ENCODE data around the gene ATP7A.

The ATP7A gene

DNA sequence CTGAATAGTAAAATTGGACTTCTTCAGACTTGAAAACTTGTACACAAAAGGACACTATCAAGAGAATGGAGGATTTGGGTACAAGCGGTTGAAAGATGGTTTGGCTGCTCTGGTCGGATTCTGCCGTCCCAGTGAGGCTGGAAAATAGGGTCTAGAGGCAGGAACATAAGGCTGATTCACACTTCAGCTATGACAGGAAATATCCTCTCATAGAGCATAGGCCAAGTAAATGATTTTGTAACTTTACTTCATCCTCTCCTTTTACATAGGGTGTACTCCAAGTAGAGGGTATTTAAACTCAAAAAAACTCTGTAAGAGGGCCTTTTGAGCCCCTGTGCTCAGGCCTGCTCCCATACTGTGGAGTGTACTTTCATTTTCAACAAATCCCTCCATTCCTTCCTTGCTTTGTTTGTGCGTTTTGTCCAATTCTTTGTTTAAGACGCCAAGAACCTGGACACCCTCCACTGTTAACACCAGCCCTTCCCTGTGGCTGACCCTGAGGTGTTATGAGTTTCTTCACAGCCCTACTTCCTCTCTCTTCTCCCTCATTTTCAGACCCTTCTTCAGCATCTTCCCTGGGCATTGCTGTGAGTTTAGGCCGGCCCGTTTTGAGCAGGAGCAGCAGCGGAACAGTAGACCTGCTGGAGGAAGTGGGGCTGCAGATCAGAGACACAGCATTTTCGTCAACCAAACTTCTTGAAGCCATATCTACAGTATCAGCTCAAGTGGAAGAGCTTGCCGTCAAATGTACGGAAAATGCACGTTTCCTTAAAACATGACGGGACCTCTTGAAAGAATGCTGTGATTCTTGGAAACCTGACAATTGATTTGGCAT is 51.8 kb downstream of the ATP7A start:
- H3K4me3 ChIP-seq (ENCODE audit: low read length): no peak overlapping the region
- no peak for TF ChIP-seq ZNF274 (IDR thresholded peaks at IDR 0.05; ENCODE audit: low read depth, low read length)

DNA sequence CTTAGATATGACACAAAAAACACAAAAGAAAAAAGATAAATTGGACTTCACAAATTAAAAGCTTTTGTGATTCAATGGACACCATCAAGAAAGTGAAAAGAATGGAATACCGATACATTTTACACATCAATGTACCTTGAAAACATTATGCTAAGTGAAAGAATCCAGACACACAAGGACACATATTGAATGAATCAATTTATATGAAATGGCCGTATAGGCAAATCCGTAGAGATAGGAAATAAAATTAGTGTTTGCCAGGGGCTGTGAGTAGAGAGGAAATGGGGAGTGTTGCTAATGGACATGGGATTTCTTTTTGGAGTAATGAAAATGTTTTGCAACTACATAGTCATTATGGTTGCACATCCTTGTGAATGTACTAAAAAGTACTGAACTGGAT is 55.9 kb downstream of the ATP7A start:
- H3K4me3 ChIP-seq (ENCODE audit: low read length): no peak overlapping the region
- no peak for TF ChIP-seq ZNF274 (IDR thresholded peaks at IDR 0.05; ENCODE audit: low read depth, low read length)

- no peak for TF ChIP-seq ZNF274 (IDR thresholded peaks at IDR 0.05; ENCODE audit: low read depth, low read length)
- H3K4me3 ChIP-seq (ENCODE audit: low read length): no peak overlapping the region
Measured at GRCh38 chrX:77967631-77968030, 57.1 kb downstream of the ATP7A start.

- no peak for TF ChIP-seq ZNF274 (IDR thresholded peaks at IDR 0.05; ENCODE audit: low read depth, low read length)
Measured at GRCh38 chrX:77969538-77969937, 59.0 kb downstream of the ATP7A start, which contains the start of gene PGAM4. PGAM4 (minus strand) TSS chrX:77969638; CDS start chrX:77969638, 0 bp downstream.

DNA sequence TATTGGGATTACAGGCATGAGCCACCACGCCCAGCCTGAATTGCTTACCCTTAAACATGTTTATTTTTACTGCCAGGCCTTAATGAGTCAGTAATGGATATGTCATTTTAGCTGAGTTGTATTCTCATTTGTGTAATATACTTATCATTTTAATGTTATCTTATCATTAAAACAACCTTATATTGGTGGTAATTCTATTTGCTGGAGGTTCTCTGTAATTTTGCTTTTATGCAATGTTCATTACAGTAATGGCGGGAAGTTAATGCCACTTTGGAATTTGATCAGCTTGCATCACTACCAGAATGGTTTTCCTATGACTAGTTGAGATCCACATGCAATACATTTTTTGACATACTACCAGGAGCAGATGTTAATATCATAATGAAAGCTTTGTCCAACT is 65.3 kb downstream of the ATP7A start:
- no peak overlapping the region for H3K4me3 ChIP-seq (ENCODE audit: low read length)
- no peak for TF ChIP-seq ZNF274 (IDR thresholded peaks at IDR 0.05; ENCODE audit: low read depth, low read length)

More at GRCh38 chrX:77969538-77969937, 59.0 kb downstream of the ATP7A start, which contains the start of gene PGAM4:
- no peak within 1 kb of the TSS for H3K4me3 ChIP-seq (ENCODE audit: low read length)

GRCh38 chrX:77977095-77977494 is 66.6 kb downstream of the ATP7A start:
- no peak overlapping the region for H3K4me3 ChIP-seq (ENCODE audit: low read length)
- no peak for TF ChIP-seq ZNF274 (IDR thresholded peaks at IDR 0.05; ENCODE audit: low read depth, low read length)

- no peak for TF ChIP-seq ZNF274 (IDR thresholded peaks at IDR 0.05; ENCODE audit: low read depth, low read length)
- H3K4me3 ChIP-seq (ENCODE audit: low read length): no peak overlapping the region
Measured at GRCh38 chrX:77977518-77977917, 67.0 kb downstream of the ATP7A start.

DNA sequence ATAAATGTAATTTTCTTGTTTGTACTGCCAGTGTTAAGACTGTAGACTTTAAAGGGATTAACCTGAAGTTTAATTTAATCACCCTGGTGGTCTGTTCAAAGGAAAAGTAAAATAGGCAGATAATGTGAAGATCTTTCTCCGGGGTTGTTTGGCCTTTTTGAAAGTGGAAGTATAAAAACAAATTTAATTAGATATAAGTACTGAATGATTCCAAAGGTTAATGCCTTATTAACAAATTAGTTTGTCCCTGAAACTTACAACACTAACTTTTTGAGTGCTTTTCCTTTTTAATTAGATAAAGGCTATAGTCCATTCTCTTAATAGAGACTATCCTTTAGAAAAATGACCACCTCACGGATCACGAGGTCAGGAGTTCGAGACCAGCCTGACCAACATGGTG is 69.4 kb downstream of the ATP7A start:
- no peak for TF ChIP-seq ZNF274 (IDR thresholded peaks at IDR 0.05; ENCODE audit: low read depth, low read length)
- no peak overlapping the region for H3K4me3 ChIP-seq (ENCODE audit: low read length)

DNA sequence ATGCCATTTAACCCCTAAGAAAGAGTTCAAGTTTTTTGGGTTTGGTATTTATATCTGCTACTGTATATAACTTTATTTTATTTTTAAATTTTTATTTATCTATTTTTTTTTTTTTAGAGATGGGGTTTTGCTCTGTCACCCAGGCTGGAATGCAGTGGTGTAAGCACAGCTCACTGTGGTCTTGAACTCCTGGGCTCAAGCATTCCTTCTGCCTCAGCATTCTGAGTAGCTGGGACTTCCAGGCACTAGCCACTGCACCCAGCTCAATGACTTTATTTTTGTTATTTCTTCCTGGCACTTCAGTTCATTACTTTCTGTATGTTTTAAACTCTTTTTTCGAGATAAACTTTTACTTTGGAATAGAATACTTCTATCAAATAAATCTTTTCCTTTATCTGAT is 101.4 kb downstream of the ATP7A start:
- H3K4me3 ChIP-seq (ENCODE audit: low read length): no peak overlapping the region
- TF ChIP-seq ZNF274 (IDR thresholded peaks at IDR 0.05; ENCODE audit: low read depth, low read length): no peak

GRCh38 chrX:78019586-78020483 is 109.3 kb downstream of the ATP7A start:
- TF ChIP-seq ZNF274 (IDR thresholded peaks at IDR 0.05; ENCODE audit: low read depth, low read length): no peak
- H3K4me3 ChIP-seq (ENCODE audit: low read length): no peak overlapping the region

GRCh38 chrX:78024349-78025059 is 114.0 kb downstream of the ATP7A start:
- TF ChIP-seq ZNF274 (IDR thresholded peaks at IDR 0.05; ENCODE audit: low read depth, low read length): no peak
- no peak overlapping the region for H3K4me3 ChIP-seq (ENCODE audit: low read length)

GRCh38 chrX:78027798-78028197 is 117.3 kb downstream of the ATP7A start:
- TF ChIP-seq ZNF274 (IDR thresholded peaks at IDR 0.05; ENCODE audit: low read depth, low read length): no peak
- no peak overlapping the region for H3K4me3 ChIP-seq (ENCODE audit: low read length)

DNA sequence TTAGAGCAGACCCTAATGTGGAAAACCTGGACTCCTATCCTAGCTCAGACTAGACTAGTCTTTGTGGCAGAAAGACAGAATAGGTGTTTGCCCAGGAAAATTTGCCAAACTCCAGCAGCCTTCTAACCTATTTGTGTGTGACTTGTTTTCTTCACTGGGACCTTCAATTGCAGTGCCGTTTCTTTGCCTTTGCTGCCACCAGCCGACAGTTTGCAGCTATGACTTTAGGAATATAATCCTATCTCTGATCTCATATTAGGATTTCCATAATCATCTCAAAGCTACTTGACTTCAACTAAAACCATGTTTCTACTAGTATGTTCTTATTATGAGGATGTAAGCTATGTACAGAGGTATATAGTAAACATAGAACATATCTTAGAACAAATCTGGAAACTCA is 119.2 kb downstream of the ATP7A start:
- no peak overlapping the region for H3K4me3 ChIP-seq (ENCODE audit: low read length)
- TF ChIP-seq ZNF274 (IDR thresholded peaks at IDR 0.05; ENCODE audit: low read depth, low read length): no peak

DNA sequence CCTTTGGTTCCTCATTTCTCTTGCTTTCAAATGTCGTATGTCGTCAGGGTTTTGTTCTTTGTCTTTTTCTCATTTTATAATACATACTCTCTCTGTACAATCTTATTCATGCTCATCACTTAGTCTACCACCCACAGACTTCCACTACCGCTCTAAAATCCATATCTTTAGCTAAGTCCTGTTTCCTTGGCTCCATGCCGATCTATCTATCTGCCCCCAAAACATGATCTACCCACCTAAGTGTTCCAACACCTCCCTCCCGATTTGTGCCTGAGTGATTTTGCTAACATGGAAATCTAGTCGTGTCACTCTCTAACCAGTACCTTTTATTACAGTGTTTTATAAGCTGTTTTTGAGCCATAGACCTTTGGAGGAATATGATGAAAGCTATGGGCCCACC is 124.6 kb downstream of the ATP7A start:
- H3K4me3 ChIP-seq (ENCODE audit: low read length): no peak overlapping the region
- TF ChIP-seq ZNF274 (IDR thresholded peaks at IDR 0.05; ENCODE audit: low read depth, low read length): no peak
